ENCODE measurements around the gene XPR1.
"Not testable (repeated sequence)": the region's sequence is repeated elsewhere in the genome, so short reads cannot be mapped to it uniquely, and the experiment has no call there.

GRCh38 chr1:180683117-180683516, 51.3 kb downstream of the XPR1 start:
- TF ChIP-seq CTCF (IDR thresholded peaks at IDR 0.05; ENCODE audit: insufficient read depth, low read length, poor library complexity, severe bottlenecking); EZH2phosphoT487 (conservative IDR thresholded peaks at IDR 0.05; ENCODE audit: low read length): not testable (repeated sequence)
